RWPE1 (cell line): ENCODE measurements around the gene ISG20.
A peak's percentile ranks its signal among the peaks of the same experiment; 100 is the strongest.

Experiments
- CTCF ChIA-PET: fragments of 350-600 bp; sonication (Branson Sonifier 250); formaldehyde crosslinking; extraction: SDS; loops from one replicate; lab custom pipeline; 2021; lab: Yijun Ruan, JAX
- POLR2A ChIA-PET: fragments of 400-600 bp; formaldehyde crosslinking; extraction: SDS; loops from one replicate; lab custom pipeline; 2020; ENCODE audit warnings: antibody characterized with exemption; ENCODE audit not compliant: low non-redundant PET; lab: Yijun Ruan, JAX
- DNase-seq: peaks from one replicate; pipeline ENCODE4 v3.0.0; 2012; ENCODE audit warnings: low spot score
- H3K27ac ChIP-seq: fragments of 450-650 bp; 2 replicates; pipeline ENCODE4 v1.5.1; 2017
- CTCF ChIP-seq: fragments of 450-650 bp; conservative IDR thresholded peaks from 2 replicates; pipeline ENCODE4 v1.5.1; 2017; ENCODE audit warnings: low read depth, mild to moderate bottlenecking

The ISG20 gene

GRCh38 chr15:88645171-88646087 is 6.6 kb downstream of the ISG20 start:
- TF ChIP-seq CTCF, result no peak
- CTCF ChIA-PET, result no interaction called here
- H3K27ac ChIP-seq, result no peak overlapping the region
- POLR2A ChIA-PET, result no interaction called here
- DNase-seq, result no peak

- ChIA-PET POLR2A (no interaction called here), CTCF (no interaction called here)
- TF ChIP-seq CTCF, result no peak
- no peak overlapping the region for H3K27ac ChIP-seq
- no peak for DNase-seq
Observed at GRCh38 chr15:88646088-88646405, 7.2 kb downstream of the ISG20 start.

- DNase-seq, result no peak
- CTCF ChIA-PET, result no interaction called here
- POLR2A ChIA-PET, result interaction anchor here (0.7 kb wide), 1 partner anchor 27 kb away, joined by 7 read pairs; no protein-coding TSS in a partner anchor
- no peak for TF ChIP-seq CTCF
- H3K27ac ChIP-seq, result no peak overlapping the region
Observed at GRCh38 chr15:88646951-88647350, 8.1 kb downstream of the ISG20 start.

- peak overlapping the region; percentile 58 for H3K27ac ChIP-seq
- no peak for TF ChIP-seq CTCF
- CTCF ChIA-PET, result interaction anchor here (0.7 kb wide), 1 partner anchor 33 kb away, joined by 3 read pairs; no protein-coding TSS in a partner anchor
- no peak for DNase-seq
- POLR2A ChIA-PET, result interaction anchor here (0.7 kb wide), 1 partner anchor 27 kb away, joined by 7 read pairs; no protein-coding TSS in a partner anchor
Observed at GRCh38 chr15:88647351-88648105, 8.7 kb downstream of the ISG20 start.

- H3K27ac ChIP-seq, result peak overlapping the region; percentile 58
- CTCF ChIA-PET, result interaction anchor here (0.6 kb wide), 1 partner anchor 13 kb away, joined by 4 read pairs; no protein-coding TSS in a partner anchor
- DNase-seq, result no peak
- POLR2A ChIA-PET, result no interaction called here
- no peak for TF ChIP-seq CTCF
Observed at GRCh38 chr15:88648357-88649214, 9.8 kb downstream of the ISG20 start.
